Esophagus squamous epithelium (tissue), 5 donors: ENCODE measurements around the gene BAIAP2. TPM values are rescaled to one million over a fixed set of nuclear protein-coding genes. Genes with fewer than 3 reads are reported as not detected.

Source experiments
- DNase-seq: peaks from one replicate; lab custom pipeline; 2025; lab: John Stamatoyannopoulos, UW
- H3K27ac ChIP-seq, 4 donors: fragments of 200-600 bp; sonication (generic); one replicate each; pipeline ENCODE4 v1.5.1; 2016 to 2019; ENCODE audit warnings: mild to moderate bottlenecking in 1 of 4
- H3K27me3 ChIP-seq, 4 donors: fragments of 200-600 bp; sonication (generic); 1 replicate in 3 of 4; 2 replicates in 1 of 4; pipeline versions ENCODE4 v1.5.1 to v1.6.0; 2017 to 2021; ENCODE audit warnings: antibody characterized with exemption in 1 of 4
- H3K36me3 ChIP-seq, 3 donors: fragments of 200-600 bp; sonication (generic); one replicate each; pipeline ENCODE4 v1.5.1; 2016 to 2019
- H3K4me1 ChIP-seq, 3 donors: fragments of 200-600 bp; sonication (generic); one replicate each; pipeline ENCODE4 v1.5.1; 2017 to 2019
- H3K4me3 ChIP-seq, 4 donors: fragments of 200-600 bp; sonication (generic); 1 replicate in 3 of 4; 2 replicates in 1 of 4; pipeline ENCODE4 v1.5.1; 2016 to 2019; ENCODE audit warnings: mild to moderate bottlenecking in 2 of 4, moderate library complexity in 1 of 4
- H3K9me3 ChIP-seq, 3 donors: fragments of 200-600 bp; sonication (generic); one replicate each; pipeline ENCODE4 v1.5.1; 2016 to 2019
- CTCF ChIP-seq, 6 experiments: fragments of 450-650 bp in 4 of 6; fragments of 200-600 bp in 2 of 6; sonication (generic) in 2 of 6; IDR thresholded peaks; one replicate each; pipeline ENCODE4 v1.5.1; 2016 to 2019; ENCODE audit warnings: antibody characterized with exemption in 6 of 6, mild to moderate bottlenecking in 4 of 6, moderate library complexity in 4 of 6
- POLR2A ChIP-seq, 4 donors: fragments of 450-650 bp; IDR thresholded peaks; one replicate each; pipeline ENCODE4 v1.6.1; 2017; ENCODE audit warnings: antibody characterized with exemption in 4 of 4, mild to moderate bottlenecking in 4 of 4, moderate library complexity in 3 of 4
- WGBS, 2 donors: methylation state at CpG; one replicate each; pipeline ENCODE4 v1.1.5; 2018; 5-methylcytosine and 5-hydroxymethylcytosine counted together
- intact Hi-C: fragments of 100-400 bp; cut with DNase I; formaldehyde crosslinking; loops from one replicate; pipeline ENCODE4 v1.15.0; 2022
- total RNA-seq, 4 donors: library from RNA; depleted of rRNA; stranded (reverse); fragments of >200 nt; gene quantifications; one replicate each; pipeline ENCODE4 v1.1.0, GENCODE V29; 2016
- donor health status: DM: yes; HTN: yes; CAD: no.

Gene BAIAP2
- total RNA-seq, 4 donors from 2014 or later = 87.8 to 175 (median 105) TPM

GRCh38 chr17:81100668-81101067 is 65.7 kb downstream of the BAIAP2 start:
- Histone ChIP-seq H3K36me3 (peaks cover 21 to 74% (median 30%) of the 10 kb centered on the region in 3 donors), H3K27me3 (no peaks in the 10 kb centered on the region), H3K4me3 (no peak overlapping the region)

GRCh38 chr17:81101614-81102306 is 66.8 kb downstream of the BAIAP2 start:
- WGBS, 2 donors = 50 to 62% methylated on average over 2 to 12 of the region's 33 CpGs
- intact Hi-C loops = loop anchor here (10.0 kb wide), 1 partner anchor 107 kb away; the partner anchor contains the start of gene CHMP6

More at GRCh38 chr17:81100668-81101067, 65.7 kb downstream of the BAIAP2 start:
- peaks cover 27 to 49% (median 31%) of the 10 kb centered on the region in 3 donors for H3K4me1 ChIP-seq
- WGBS, 2 donors = 89 to 90% methylated on average over 6 to 10 of the region's 10 CpGs
- intact Hi-C loops = loop anchor here (10.0 kb wide), 1 partner anchor 106 kb away; the partner anchor contains the start of gene CHMP6
- no peaks in the 10 kb centered on the region for H3K9me3 ChIP-seq
- no peak overlapping the region for H3K27ac ChIP-seq
- no peak for TF ChIP-seq CTCF (IDR thresholded peaks at IDR 0.05)
- no peak for TF ChIP-seq POLR2A (IDR thresholded peaks at IDR 0.05)
- no peak for DNase-seq

GRCh38 chr17:81102352-81102751 is 67.4 kb downstream of the BAIAP2 start:
- no peak overlapping the region for H3K4me3 ChIP-seq
- TF ChIP-seq POLR2A (IDR thresholded peaks at IDR 0.05) (no peak), CTCF (IDR thresholded peaks at IDR 0.05) (no peak)
- intact Hi-C loops = loop anchor here (10.0 kb wide), 1 partner anchor 108 kb away; the partner anchor contains the start of gene CHMP6
- H3K36me3 ChIP-seq = peaks cover 37 to 90% (median 39%) of the 10 kb centered on the region in 3 donors
- DNase-seq = no peak
- H3K4me1 ChIP-seq = peaks cover 10 to 32% (median 14%) of the 10 kb centered on the region in 3 donors
- H3K27ac ChIP-seq = no peak overlapping the region
- H3K9me3 ChIP-seq = no peaks in the 10 kb centered on the region
- WGBS, 2 donors = 81 to 86% methylated on average over 5 to 12 of the region's 12 CpGs
- no peaks in the 10 kb centered on the region for H3K27me3 ChIP-seq

More at GRCh38 chr17:81101614-81102306, 66.8 kb downstream of the BAIAP2 start:
- TF ChIP-seq CTCF (IDR thresholded peaks at IDR 0.05) (peak; percentile 97 to 100 (median 100)), POLR2A (IDR thresholded peaks at IDR 0.05) (no peak)
- Histone ChIP-seq H3K27me3 (no peaks in the 10 kb centered on the region), H3K4me3 (no peak overlapping the region), H3K9me3 (no peaks in the 10 kb centered on the region), H3K4me1 (peaks cover 16 to 38% (median 20%) of the 10 kb centered on the region in 3 donors), H3K36me3 (peaks cover 32 to 85% (median 34%) of the 10 kb centered on the region in 3 donors), H3K27ac (peak overlapping the region in 1 of 4 donors; percentile 34)
- no peak for DNase-seq

GRCh38 chr17:81102869-81103268 is 67.9 kb downstream of the BAIAP2 start:
- intact Hi-C loops = loop anchor here (10.0 kb wide), 1 partner anchor 108 kb away; the partner anchor contains the start of gene CHMP6
- H3K27me3 ChIP-seq = no peaks in the 10 kb centered on the region
- H3K4me1 ChIP-seq = peaks cover 5 to 28% (median 9%) of the 10 kb centered on the region in 3 donors
- no peak overlapping the region for H3K27ac ChIP-seq
- no peak overlapping the region for H3K4me3 ChIP-seq
- WGBS, 2 donors = 89% methylated on average over 5 to 7 of the region's 17 CpGs
- no peak for TF ChIP-seq CTCF (IDR thresholded peaks at IDR 0.05)
- no peak for TF ChIP-seq POLR2A (IDR thresholded peaks at IDR 0.05)
- H3K9me3 ChIP-seq = no peaks in the 10 kb centered on the region
- H3K36me3 ChIP-seq = peaks cover 37 to 96% (median 39%) of the 10 kb centered on the region in 3 donors
- no peak for DNase-seq

GRCh38 chr17:81103379-81103778 is 68.4 kb downstream of the BAIAP2 start:
- H3K9me3 ChIP-seq = no peaks in the 10 kb centered on the region
- peaks cover 37 to 100% (median 39%) of the 10 kb centered on the region in 3 donors for H3K36me3 ChIP-seq
- DNase-seq = no peak
- H3K27ac ChIP-seq = no peak overlapping the region
- intact Hi-C loops = loop anchor here (10.0 kb wide), 1 partner anchor 109 kb away; the partner anchor contains the start of gene CHMP6
- TF ChIP-seq CTCF (IDR thresholded peaks at IDR 0.05) (no peak), POLR2A (IDR thresholded peaks at IDR 0.05) (no peak)
- H3K4me3 ChIP-seq = no peak overlapping the region
- no peaks in the 10 kb centered on the region for H3K27me3 ChIP-seq
- 92% methylated on average over 5 of the region's 20 CpGs; no CpG with 5 or more reads in 1 of the 2 donors for WGBS, 2 donors
- peaks cover 0 to 27% (median 4%) of the 10 kb centered on the region in 3 donors for H3K4me1 ChIP-seq
